WERI-Rb-1 (cell line): Measurements from ENCODE around the gene MAJIN.

Experiments used
- DNase-seq: peaks from one replicate; pipeline ENCODE4 v3.0.0-alpha.2; 2020
- H3K27ac ChIP-seq: fragments of 250-450 bp; sonication (Bioruptor Pico); 2 replicates; pipeline ENCODE4 v1.5.1; 2020; ENCODE audit warnings: mild to moderate bottlenecking, moderate library complexity
- H3K27me3 ChIP-seq: fragments of 250-450 bp; sonication (Bioruptor Pico); 2 replicates; pipeline ENCODE4 v1.5.1; 2021; ENCODE audit warnings: mild to moderate bottlenecking, low read depth, moderate library complexity; ENCODE audit not compliant: insufficient read depth, severe bottlenecking
- H3K36me3 ChIP-seq: fragments of 250-450 bp; sonication (Bioruptor Pico); 2 replicates; pipeline ENCODE4 v1.5.1; 2020; ENCODE audit warnings: mild to moderate bottlenecking, moderate library complexity
- H3K4me3 ChIP-seq: 2 replicates; pipeline ENCODE4 v1.5.1; 2011; ENCODE audit warnings: low read depth, mild to moderate bottlenecking, control low read depth, low read length
- H3K9me3 ChIP-seq: fragments of 250-450 bp; sonication (Bioruptor Pico); 2 replicates; pipeline ENCODE4 v1.5.1; 2021; ENCODE audit warnings: mild to moderate bottlenecking, moderate library complexity; ENCODE audit not compliant: severe bottlenecking
- CTCF ChIP-seq: IDR thresholded peaks from 2 replicates; pipeline ENCODE4 v1.5.1; 2011; ENCODE audit warnings: low read depth, mild to moderate bottlenecking, control low read depth, inconsistent platforms, low read length

Gene MAJIN

GRCh38 chr11:64897381-64898075 is 74.4 kb downstream of the MAJIN start:
- no peak for DNase-seq
- peaks cover 22% of the 10 kb centered on the region for H3K36me3 ChIP-seq
- no peaks in the 10 kb centered on the region for H3K27me3 ChIP-seq
- no peak for TF ChIP-seq CTCF
- H3K4me3 ChIP-seq, result no peak overlapping the region
- H3K9me3 ChIP-seq, result no peaks in the 10 kb centered on the region
- no peak overlapping the region for H3K27ac ChIP-seq

- Histone ChIP-seq H3K4me3 (no peak overlapping the region), H3K9me3 (no peaks in the 10 kb centered on the region), H3K36me3 (peaks cover 22% of the 10 kb centered on the region), H3K27ac (no peak overlapping the region), H3K27me3 (no peaks in the 10 kb centered on the region)
- DNase-seq, result no peak
- no peak for TF ChIP-seq CTCF
Observed at GRCh38 chr11:64896448-64897022, 75.4 kb downstream of the MAJIN start.

GRCh38 chr11:64894812-64895452 is 77.0 kb downstream of the MAJIN start:
- H3K9me3 ChIP-seq, result no peaks in the 10 kb centered on the region
- peaks cover 22% of the 10 kb centered on the region for H3K36me3 ChIP-seq
- no peak for TF ChIP-seq CTCF
- no peak overlapping the region for H3K4me3 ChIP-seq
- no peak for DNase-seq
- no peaks in the 10 kb centered on the region for H3K27me3 ChIP-seq
- H3K27ac ChIP-seq, result no peak overlapping the region

- Histone ChIP-seq H3K4me3 (no peak overlapping the region), H3K9me3 (no peaks in the 10 kb centered on the region), H3K36me3 (peaks cover 22% of the 10 kb centered on the region), H3K27me3 (no peaks in the 10 kb centered on the region), H3K27ac (peak overlapping the region; percentile 36)
- DNase-seq, result peak; percentile 89
- TF ChIP-seq CTCF, result peak; percentile 98
Observed at GRCh38 chr11:64894070-64894811, 77.7 kb downstream of the MAJIN start.

GRCh38 chr11:64893194-64894069 is 78.5 kb downstream of the MAJIN start:
- Histone ChIP-seq H3K4me3 (no peak overlapping the region), H3K9me3 (no peaks in the 10 kb centered on the region), H3K36me3 (peaks cover 19% of the 10 kb centered on the region), H3K27me3 (no peaks in the 10 kb centered on the region), H3K27ac (peak overlapping the region; percentile 36; the same call in 1 of the 2 replicates)
- no peak for DNase-seq
- TF ChIP-seq CTCF, result no peak
